ENCODE results near the gene SSR4.

The SSR4 gene

GRCh38 chrX:153769865-153770600, 24.4 kb upstream of the SSR4 start:
- TF ChIP-seq CTCF (IDR thresholded peaks at IDR 0.05; ENCODE audit: borderline replicate concordance, control extremely low read depth, extremely low read depth, insufficient read depth, missing control alignments) = no peak
- peak; percentile 28 for DNase-seq (ENCODE audit: low spot score)
- in situ Hi-C loops (cut with MboI; ENCODE audit: low sequenced_read_pairs, unreplicated experiment) = no loop called here

GRCh38 chrX:153770601-153771414, 23.7 kb upstream of the SSR4 start:
- in situ Hi-C loops (cut with MboI; ENCODE audit: low sequenced_read_pairs, unreplicated experiment) = no loop called here
- peak; percentile 24 for DNase-seq (ENCODE audit: low spot score)
- no peak for TF ChIP-seq CTCF (IDR thresholded peaks at IDR 0.05; ENCODE audit: borderline replicate concordance, control extremely low read depth, extremely low read depth, insufficient read depth, missing control alignments)

GRCh38 chrX:153771415-153772315, 22.8 kb upstream of the SSR4 start:
- in situ Hi-C loops (cut with MboI; ENCODE audit: low sequenced_read_pairs, unreplicated experiment) = no loop called here
- TF ChIP-seq CTCF (IDR thresholded peaks at IDR 0.05; ENCODE audit: borderline replicate concordance, control extremely low read depth, extremely low read depth, insufficient read depth, missing control alignments) = no peak

GRCh38 chrX:153772316-153773217, 21.9 kb upstream of the SSR4 start:
- no peak for TF ChIP-seq CTCF (IDR thresholded peaks at IDR 0.05; ENCODE audit: borderline replicate concordance, control extremely low read depth, extremely low read depth, insufficient read depth, missing control alignments)
- in situ Hi-C loops (cut with MboI; ENCODE audit: low sequenced_read_pairs, unreplicated experiment) = no loop called here
- DNase-seq (ENCODE audit: low spot score) = no peak

More at GRCh38 chrX:153771415-153772315, 22.8 kb upstream of the SSR4 start:
- no peak for DNase-seq (ENCODE audit: low spot score)

- TF ChIP-seq CTCF (IDR thresholded peaks at IDR 0.05; ENCODE audit: borderline replicate concordance, control extremely low read depth, extremely low read depth, insufficient read depth, missing control alignments) = no peak
- in situ Hi-C loops (cut with MboI; ENCODE audit: low sequenced_read_pairs, unreplicated experiment) = no loop called here
- no peak for DNase-seq (ENCODE audit: low spot score)
These were observed 21.3 kb upstream of the SSR4 start for GRCh38 chrX:153773218-153773611.
